Measurements from ENCODE around the gene MARK3.

The MARK3 gene

GRCh38 chr14:103343164-103343879 is 41.9 kb upstream of the MARK3 start:
- H3K4me3 ChIP-seq (ENCODE audit: low read depth, low read length), result no peak overlapping the region
- TF ChIP-seq, protein P1, sequence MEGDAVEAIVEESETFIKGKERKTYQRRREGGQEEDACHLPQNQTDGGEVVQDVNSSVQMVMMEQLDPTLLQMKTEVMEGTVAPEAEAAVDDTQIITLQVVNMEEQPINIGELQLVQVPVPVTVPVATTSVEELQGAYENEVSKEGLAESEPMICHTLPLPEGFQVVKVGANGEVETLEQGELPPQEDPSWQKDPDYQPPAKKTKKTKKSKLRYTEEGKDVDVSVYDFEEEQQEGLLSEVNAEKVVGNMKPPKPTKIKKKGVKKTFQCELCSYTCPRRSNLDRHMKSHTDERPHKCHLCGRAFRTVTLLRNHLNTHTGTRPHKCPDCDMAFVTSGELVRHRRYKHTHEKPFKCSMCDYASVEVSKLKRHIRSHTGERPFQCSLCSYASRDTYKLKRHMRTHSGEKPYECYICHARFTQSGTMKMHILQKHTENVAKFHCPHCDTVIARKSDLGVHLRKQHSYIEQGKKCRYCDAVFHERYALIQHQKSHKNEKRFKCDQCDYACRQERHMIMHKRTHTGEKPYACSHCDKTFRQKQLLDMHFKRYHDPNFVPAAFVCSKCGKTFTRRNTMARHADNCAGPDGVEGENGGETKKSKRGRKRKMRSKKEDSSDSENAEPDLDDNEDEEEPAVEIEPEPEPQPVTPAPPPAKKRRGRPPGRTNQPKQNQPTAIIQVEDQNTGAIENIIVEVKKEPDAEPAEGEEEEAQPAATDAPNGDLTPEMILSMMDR (conservative IDR thresholded peaks at IDR 0.05; ENCODE audit: low read depth, low read length), result peak; percentile 20
- DNase-seq (ENCODE audit: low read depth), result peak; percentile 20

- H3K4me3 ChIP-seq (ENCODE audit: low read depth, low read length), result no peak overlapping the region
- DNase-seq (ENCODE audit: low read depth), result no peak
- TF ChIP-seq, protein P1 (conservative IDR thresholded peaks at IDR 0.05; ENCODE audit: low read depth, low read length), result no peak
Measured at GRCh38 chr14:103343905-103344797, 41.1 kb upstream of the MARK3 start.

DNA sequence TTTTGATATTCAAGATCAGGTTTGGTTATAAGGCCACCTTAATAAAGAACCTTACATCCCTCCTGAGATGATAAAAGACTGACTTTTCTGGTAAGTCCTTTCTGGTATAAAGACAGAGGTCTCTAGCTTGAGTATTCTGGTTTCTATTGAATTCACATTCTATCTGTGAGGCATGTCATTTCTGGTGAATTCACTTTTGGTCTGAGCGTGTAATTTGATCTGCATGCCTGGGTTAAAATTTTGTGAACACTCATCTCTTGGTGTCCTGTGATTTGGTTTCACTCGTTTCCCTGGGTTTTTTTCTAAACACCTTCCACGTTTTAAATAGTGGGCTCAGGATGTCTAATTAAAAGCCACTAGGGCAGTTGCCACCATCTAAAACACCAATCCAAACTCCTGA is 38.9 kb upstream of the MARK3 start:
- no peak overlapping the region for H3K4me3 ChIP-seq (ENCODE audit: low read depth, low read length)
- TF ChIP-seq, protein P1 (conservative IDR thresholded peaks at IDR 0.05; ENCODE audit: low read depth, low read length), result no peak
- DNase-seq (ENCODE audit: low read depth), result peak; percentile 48

DNA sequence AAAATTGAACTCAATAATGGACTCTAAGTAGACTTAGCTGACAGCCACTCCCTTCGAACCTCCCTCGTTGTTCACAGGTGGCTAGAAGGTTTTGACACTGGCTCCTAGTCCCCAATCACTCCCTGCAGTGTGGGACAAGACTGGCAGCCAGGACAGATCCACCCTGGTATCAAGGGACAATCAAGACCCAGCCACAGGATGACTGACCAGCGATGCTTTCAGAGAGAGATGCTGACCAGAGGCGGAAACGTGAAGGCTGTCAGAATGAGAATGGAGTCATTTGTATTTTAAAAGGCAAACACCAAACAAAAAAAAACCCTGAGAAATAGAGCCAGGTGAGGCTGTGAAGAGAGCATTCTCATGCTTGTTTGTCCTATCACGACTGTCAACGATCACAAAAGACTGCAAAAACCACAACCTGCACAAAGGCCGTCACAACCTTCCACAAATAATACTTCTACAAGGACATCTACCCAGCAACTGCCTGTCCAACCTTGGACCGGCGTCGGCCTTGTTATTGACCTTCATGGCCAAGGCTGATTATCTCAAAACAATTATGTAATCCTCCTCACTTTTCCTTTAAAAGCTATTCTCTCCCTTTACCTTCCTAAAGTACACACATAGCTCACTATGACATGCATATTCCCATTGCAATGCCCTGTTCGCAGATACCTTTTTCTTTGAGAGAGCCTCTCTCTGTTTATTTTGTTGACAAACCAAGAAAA is 38.0 kb upstream of the MARK3 start:
- no peak overlapping the region for H3K4me3 ChIP-seq (ENCODE audit: low read depth, low read length)
- DNase-seq (ENCODE audit: low read depth), result no peak
- TF ChIP-seq, protein P1 (conservative IDR thresholded peaks at IDR 0.05; ENCODE audit: low read depth, low read length), result no peak

GRCh38 chr14:103348154-103348553 is 37.1 kb upstream of the MARK3 start:
- H3K4me3 ChIP-seq (ENCODE audit: low read depth, low read length), result no peak overlapping the region
- TF ChIP-seq, protein P1 (conservative IDR thresholded peaks at IDR 0.05; ENCODE audit: low read depth, low read length), result no peak
- peak; percentile 78 for DNase-seq (ENCODE audit: low read depth)

GRCh38 chr14:103349982-103350381 is 35.2 kb upstream of the MARK3 start:
- TF ChIP-seq, protein P1 (conservative IDR thresholded peaks at IDR 0.05; ENCODE audit: low read depth, low read length), result no peak
- no peak overlapping the region for H3K4me3 ChIP-seq (ENCODE audit: low read depth, low read length)
- no peak for DNase-seq (ENCODE audit: low read depth)

All from choroid plexus epithelial cell (primary cell).